HG03378 (cell line): ENCODE results near the gene TAF1B.

Experiments
- ATAC-seq: cut with Tn5 transposase; IDR thresholded peaks from one replicate; pipeline ENCODE4 v1.9.1; 2021; ENCODE audit warnings: mild to moderate bottlenecking, moderate library complexity; ENCODE audit not compliant: unreplicated experiment

Gene TAF1B

GRCh38 chr2:9982891-9983290, 139.6 kb downstream of the TAF1B start:
- ATAC-seq = no peak

DNA sequence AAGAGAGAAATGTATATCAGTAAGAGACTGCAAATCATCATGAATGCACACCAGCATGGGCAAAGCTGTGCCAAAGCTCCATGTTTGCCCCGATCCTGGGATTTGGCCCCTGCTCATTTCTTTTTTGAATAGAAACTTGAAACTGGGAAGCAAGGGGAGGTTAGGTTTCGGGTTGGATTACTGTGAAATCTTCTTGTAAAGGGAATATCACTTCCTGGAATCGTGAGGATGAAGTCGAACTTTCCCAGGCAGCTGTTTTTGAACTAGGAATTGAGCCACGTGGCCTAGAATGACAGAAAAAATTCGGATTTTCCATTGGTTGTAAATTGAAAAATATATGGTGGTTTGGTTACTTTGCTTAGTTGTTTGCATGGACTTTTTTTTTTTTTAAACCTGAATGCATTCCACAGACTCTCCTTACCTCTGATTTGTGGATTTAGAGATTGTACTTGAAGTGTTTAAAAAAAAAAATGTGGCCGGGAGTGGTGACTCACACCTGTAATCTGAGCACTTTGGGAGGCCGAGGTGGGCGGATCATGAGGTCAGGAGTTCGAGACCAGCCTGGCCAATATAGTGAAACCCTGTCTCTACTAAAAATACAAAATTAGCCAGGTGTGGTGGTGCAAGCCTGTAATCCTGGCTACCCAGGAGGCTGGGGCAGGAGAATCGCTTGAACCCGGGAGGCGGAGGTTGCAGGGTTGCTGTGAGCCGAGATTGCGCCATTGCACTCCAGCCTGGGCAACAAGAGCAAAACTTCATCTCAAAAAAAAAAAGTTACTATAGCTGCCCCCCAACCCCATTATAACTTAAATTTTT, 140.3 kb downstream of the TAF1B start:
- no peak for ATAC-seq
